HG03039 (cell line): ENCODE data around the gene MUC5AC.
"Not testable (repeated sequence)": the region's sequence is repeated elsewhere in the genome, so short reads cannot be mapped to it uniquely, and the experiment has no call there.

Experiments used
- ATAC-seq: cut with Tn5 transposase; IDR thresholded peaks from one replicate; pipeline ENCODE4 v1.9.1; 2021; ENCODE audit warnings: mild to moderate bottlenecking, moderate library complexity; ENCODE audit not compliant: unreplicated experiment

MUC5AC gene

GRCh38 chr11:1205121-1205986 lies 47.6 kb downstream of the MUC5AC start:
- no peak for ATAC-seq

DNA sequence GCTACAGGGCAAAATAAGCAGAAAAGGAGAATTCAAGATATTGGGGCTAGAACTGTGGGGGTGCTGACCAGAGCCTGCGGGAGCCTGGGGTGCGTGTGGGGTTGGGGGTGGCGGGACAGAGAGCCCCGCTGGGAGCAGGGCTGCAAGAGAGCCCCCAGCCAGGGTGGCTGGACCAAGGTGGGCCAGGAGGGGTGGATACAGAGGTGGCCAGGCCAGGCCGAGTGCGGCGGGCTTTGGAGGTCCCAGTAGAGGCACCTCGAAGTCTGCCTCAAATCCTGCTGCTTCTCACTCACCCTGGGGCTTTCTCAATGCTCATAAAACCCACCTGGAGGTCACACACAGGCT lies 48.2 kb downstream of the MUC5AC start:
- ATAC-seq: no peak

DNA sequence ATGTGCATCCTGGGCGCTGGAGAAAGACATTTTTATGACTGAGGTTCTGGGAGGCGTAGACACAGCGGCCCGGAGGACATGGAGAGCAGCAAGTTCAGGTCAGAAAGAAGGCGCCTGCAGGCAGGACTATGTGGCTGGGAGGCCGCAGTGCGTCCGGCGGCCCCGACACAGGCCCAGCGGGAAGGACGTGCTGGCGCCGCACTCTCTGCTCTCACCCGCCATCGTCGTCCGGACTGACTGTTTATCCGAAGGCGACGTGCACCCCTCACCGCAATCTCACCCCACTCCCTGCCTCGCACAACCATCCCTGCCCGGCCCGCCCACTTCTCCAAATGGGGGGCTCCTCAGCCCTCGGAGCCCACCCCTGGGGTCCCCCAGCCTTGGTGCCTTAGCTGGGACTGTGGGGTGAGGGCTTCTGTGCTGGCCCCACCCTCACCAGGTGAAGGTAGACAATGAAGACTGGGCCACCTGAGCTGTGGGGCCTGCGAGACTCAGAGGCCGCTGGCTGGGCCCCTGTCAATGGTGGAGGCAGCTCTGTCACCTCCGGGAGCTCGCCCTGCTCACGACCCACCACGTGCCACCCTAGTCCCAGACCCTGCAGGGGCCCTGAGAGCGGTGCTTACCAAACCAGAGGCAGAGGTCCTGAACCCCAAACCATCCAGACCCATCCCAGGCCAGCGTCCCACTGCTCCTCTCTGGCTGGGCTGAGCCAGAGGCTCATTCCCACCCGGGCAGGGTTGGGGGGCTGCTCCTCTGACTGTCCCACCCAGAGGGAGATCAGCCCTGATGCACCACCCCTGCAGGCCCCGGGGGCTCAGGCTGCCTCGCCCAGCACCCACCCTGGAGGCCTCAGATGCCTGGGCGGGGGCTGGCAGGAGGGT lies 48.9 kb downstream of the MUC5AC start:
- no peak for ATAC-seq

DNA sequence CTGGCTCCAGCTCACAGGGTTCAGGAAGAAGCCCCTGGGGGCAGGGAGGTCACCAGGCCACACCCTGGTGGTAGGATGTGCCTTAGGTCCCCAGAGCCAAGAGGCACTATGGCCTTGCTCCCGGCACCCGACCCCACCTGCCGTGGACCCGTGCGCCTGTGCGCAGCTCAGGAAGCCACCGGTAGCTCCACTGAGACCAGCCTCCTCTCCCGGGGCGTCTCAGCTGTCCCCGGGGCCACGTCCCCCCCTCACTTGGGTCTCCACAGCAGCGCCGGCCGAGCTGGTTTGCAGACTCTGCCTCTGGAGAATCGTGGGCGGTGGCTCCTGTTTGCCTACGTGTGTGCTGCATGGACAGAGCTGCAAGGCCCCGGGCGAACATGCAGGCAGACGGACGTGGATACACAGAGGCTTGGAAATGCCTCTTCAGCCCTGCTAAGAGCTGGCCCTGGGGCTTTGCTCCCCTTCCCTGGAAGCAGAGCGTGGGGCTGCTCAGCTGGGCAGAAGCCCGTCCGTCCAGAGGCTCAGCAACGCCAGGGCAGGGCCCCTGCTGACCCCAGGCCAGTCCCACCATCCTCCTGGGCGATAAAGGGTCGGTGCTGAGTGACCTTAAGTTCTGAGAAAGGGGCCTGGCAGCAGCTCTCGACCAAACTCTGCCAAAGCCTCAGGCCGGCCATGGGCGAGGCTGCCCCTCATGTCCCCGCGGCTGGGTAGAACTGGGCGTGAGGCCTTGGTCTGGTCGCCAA lies 49.8 kb downstream of the MUC5AC start:
- ATAC-seq: no peak

GRCh38 chr11:1208144-1208393 lies 50.3 kb downstream of the MUC5AC start:
- no peak for ATAC-seq

GRCh38 chr11:1208394-1209261 lies 50.9 kb downstream of the MUC5AC start:
- ATAC-seq: no peak

- ATAC-seq: no peak
Measured at GRCh38 chr11:1209371-1210057, 51.8 kb downstream of the MUC5AC start.

GRCh38 chr11:1211838-1212237 lies 54.1 kb downstream of the MUC5AC start:
- ATAC-seq: no peak

GRCh38 chr11:1215826-1216225 lies 58.1 kb downstream of the MUC5AC start:
- not testable (repeated sequence) for ATAC-seq

DNA sequence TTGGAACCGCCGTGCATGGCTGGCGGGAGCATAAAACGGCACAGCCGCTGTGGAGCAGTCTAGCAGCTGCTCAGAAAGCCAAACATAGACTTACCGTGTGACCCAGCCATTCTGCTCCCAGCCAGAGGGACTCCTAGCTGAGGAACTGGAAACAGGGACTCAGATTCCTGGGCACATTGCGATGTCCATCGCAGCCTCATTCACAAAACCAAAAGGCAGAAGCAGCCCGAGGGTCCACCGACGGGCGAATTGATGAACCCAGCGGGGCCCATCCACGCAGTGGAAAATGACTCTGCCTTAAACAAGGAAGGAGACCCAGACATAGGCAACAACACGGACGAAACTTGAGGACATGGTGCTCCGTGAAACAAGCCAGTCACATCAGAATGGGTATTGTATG lies 59.4 kb downstream of the MUC5AC start:
- no peak for ATAC-seq

- no peak for ATAC-seq
Measured at GRCh38 chr11:1218256-1218787, 60.6 kb downstream of the MUC5AC start.

GRCh38 chr11:1218788-1219445 lies 61.2 kb downstream of the MUC5AC start:
- ATAC-seq: no peak

DNA sequence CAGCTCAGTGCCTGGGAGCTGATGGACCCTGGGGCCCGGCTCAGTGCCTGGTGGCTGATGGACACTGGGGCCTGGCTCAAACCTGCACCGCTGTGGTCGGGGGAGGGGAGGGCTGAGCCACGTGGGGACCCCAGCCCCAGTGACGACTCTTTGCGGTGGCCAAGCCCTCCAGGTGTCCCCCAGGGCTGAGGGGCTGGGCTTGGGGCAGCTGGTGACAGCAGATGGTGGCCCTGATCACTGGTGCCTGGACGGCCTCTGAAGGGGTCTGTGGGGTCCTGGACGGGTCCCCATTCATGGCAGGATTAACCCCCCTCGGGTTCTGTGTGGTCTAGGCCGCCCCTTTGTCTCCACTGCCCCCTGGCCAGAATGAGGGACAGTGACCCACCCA lies 61.7 kb downstream of the MUC5AC start:
- ATAC-seq: no peak

- ATAC-seq: no peak
Measured at GRCh38 chr11:1219834-1220815, 62.4 kb downstream of the MUC5AC start.

GRCh38 chr11:1220941-1221721 lies 63.4 kb downstream of the MUC5AC start:
- no peak for ATAC-seq

GRCh38 chr11:1221848-1222311 lies 64.1 kb downstream of the MUC5AC start:
- no peak for ATAC-seq
